ENCODE data around the gene LAMA2.

- TF ChIP-seq POLR2A (IDR thresholded peaks at IDR 0.05; ENCODE audit: low read depth, low read length) (no peak), CTCF (IDR thresholded peaks at IDR 0.05; ENCODE audit: extremely low read depth in 1 of 2, insufficient read depth in 1 of 2, low read depth in 1 of 2, low read length in 2 of 2) (no peak), POLR2AphosphoS5 (IDR thresholded peaks at IDR 0.05; ENCODE audit: insufficient read depth, low read depth, low read length) (no peak), FOS (IDR thresholded peaks at IDR 0.05; ENCODE audit: borderline replicate concordance, insufficient read depth, low read length) (no peak), JUN (IDR thresholded peaks at IDR 0.05; ENCODE audit: borderline replicate concordance, insufficient read depth, insufficient read length, low read depth) (no peak), EZH2 (IDR thresholded peaks at IDR 0.05; ENCODE audit: borderline replicate concordance, low read depth, low read length, severe bottlenecking) (no peak)
These were observed 16.6 kb downstream of the LAMA2 start for GRCh38 chr6:128899341-128900050.

All from endothelial cell of umbilical vein (primary cell).